ENCODE data around the gene S100A13.
"Not testable (repeated sequence)": the region's sequence is repeated elsewhere in the genome, so short reads cannot be mapped to it uniquely, and the experiment has no call there.

Gene S100A13

DNA sequence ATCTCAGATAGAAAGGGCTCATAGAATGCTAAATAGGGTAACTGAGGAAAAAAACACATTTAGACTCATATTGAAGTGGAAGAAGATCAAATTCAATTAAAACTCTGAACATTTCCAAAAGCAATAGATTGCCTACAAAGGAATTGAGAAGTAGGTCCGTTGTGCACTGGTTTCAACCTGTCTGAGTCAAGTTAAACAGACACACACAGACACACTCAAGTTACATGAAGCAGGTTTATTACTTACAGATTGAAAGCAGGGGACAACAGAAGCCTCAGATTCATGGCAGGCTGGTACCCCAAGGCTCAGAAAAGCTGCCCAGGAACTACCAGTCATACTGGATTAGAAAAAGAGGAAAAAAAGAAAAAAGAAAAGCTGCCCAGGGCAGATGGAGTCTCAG, 41.0 kb downstream of the S100A13 start:
- H3K4me3 ChIP-seq (ENCODE audit: insufficient read depth, low read length, poor library complexity, severe bottlenecking), result no peak overlapping the region
- no peak overlapping the region for H3K9ac ChIP-seq (ENCODE audit: low read length)
- H3K27me3 ChIP-seq (ENCODE audit: low read length), result no peaks in the 10 kb centered on the region
- no peaks in the 10 kb centered on the region for H4K20me1 ChIP-seq (ENCODE audit: low read depth, low read length)
- H3K79me2 ChIP-seq (ENCODE audit: insufficient read depth, low read length), result no peaks in the 10 kb centered on the region
- H3K36me3 ChIP-seq (ENCODE audit: low read length), result no peaks in the 10 kb centered on the region
- H3K4me2 ChIP-seq (ENCODE audit: low read depth, low read length, poor library complexity, severe bottlenecking), result no peak overlapping the region
- H2AFZ ChIP-seq (ENCODE audit: low read depth, low read length, severe bottlenecking), result no peak overlapping the region
- no peaks in the 10 kb centered on the region for H3K9me2 ChIP-seq (replicated peaks; ENCODE audit: insufficient read depth, low read length)
- H3F3A ChIP-seq (ENCODE audit: insufficient read depth), result no peaks in the 10 kb centered on the region
- no peaks in the 10 kb centered on the region for H3K9me3 ChIP-seq (ENCODE audit: insufficient read depth, low read length)
- no peak overlapping the region for H3K27ac ChIP-seq (ENCODE audit: low read depth, low read length)
- TF ChIP-seq, protein P1, sequence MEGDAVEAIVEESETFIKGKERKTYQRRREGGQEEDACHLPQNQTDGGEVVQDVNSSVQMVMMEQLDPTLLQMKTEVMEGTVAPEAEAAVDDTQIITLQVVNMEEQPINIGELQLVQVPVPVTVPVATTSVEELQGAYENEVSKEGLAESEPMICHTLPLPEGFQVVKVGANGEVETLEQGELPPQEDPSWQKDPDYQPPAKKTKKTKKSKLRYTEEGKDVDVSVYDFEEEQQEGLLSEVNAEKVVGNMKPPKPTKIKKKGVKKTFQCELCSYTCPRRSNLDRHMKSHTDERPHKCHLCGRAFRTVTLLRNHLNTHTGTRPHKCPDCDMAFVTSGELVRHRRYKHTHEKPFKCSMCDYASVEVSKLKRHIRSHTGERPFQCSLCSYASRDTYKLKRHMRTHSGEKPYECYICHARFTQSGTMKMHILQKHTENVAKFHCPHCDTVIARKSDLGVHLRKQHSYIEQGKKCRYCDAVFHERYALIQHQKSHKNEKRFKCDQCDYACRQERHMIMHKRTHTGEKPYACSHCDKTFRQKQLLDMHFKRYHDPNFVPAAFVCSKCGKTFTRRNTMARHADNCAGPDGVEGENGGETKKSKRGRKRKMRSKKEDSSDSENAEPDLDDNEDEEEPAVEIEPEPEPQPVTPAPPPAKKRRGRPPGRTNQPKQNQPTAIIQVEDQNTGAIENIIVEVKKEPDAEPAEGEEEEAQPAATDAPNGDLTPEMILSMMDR (IDR thresholded peaks at IDR 0.05; ENCODE audit: insufficient read depth, low read length, poor library complexity, severe bottlenecking), result no peak
- TF ChIP-seq EZH2phosphoT487 (conservative IDR thresholded peaks at IDR 0.05; ENCODE audit: low read length), result no peak

GRCh38 chr1:153585006-153585405, 42.3 kb downstream of the S100A13 start:
- no peaks in the 10 kb centered on the region for H3K36me3 ChIP-seq (ENCODE audit: low read length)
- H2AFZ ChIP-seq (ENCODE audit: low read depth, low read length, severe bottlenecking), result no peak overlapping the region
- H3K79me2 ChIP-seq (ENCODE audit: insufficient read depth, low read length), result no peaks in the 10 kb centered on the region
- H3K27me3 ChIP-seq (ENCODE audit: low read length), result no peaks in the 10 kb centered on the region
- H3K9ac ChIP-seq (ENCODE audit: low read length), result no peak overlapping the region
- no peak overlapping the region for H3K4me3 ChIP-seq (ENCODE audit: insufficient read depth, low read length, poor library complexity, severe bottlenecking)
- no peaks in the 10 kb centered on the region for H4K20me1 ChIP-seq (ENCODE audit: low read depth, low read length)
- no peak for TF ChIP-seq EZH2phosphoT487 (conservative IDR thresholded peaks at IDR 0.05; ENCODE audit: low read length)
- TF ChIP-seq, protein P1 (IDR thresholded peaks at IDR 0.05; ENCODE audit: insufficient read depth, low read length, poor library complexity, severe bottlenecking), result no peak
- H3F3A ChIP-seq (ENCODE audit: insufficient read depth), result no peaks in the 10 kb centered on the region
- no peak overlapping the region for H3K27ac ChIP-seq (ENCODE audit: low read depth, low read length)
- H3K9me2 ChIP-seq (replicated peaks; ENCODE audit: insufficient read depth, low read length), result no peaks in the 10 kb centered on the region
- H3K9me3 ChIP-seq (ENCODE audit: insufficient read depth, low read length), result no peaks in the 10 kb centered on the region
- H3K4me2 ChIP-seq (ENCODE audit: low read depth, low read length, poor library complexity, severe bottlenecking), result no peak overlapping the region

DNA sequence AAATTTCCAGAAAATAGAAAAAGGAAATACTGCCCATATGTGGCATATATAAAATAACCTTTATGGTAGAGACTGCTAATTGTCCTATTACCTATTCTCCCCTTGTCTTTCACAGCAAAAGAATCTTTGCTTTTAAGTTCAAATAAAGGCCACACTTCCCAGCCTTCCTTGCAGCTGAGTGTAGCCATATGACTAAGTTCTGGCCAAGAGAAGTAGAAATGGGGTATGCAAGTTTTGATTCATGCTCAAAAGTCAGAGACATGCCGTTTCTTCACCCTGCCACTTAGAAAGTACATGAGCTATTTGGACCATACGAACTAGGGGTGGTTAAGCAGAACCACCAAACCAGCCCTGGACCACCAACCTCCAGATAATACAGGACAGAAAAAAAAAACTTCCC, 43.3 kb downstream of the S100A13 start:
- H3K27me3 ChIP-seq (ENCODE audit: low read length), result no peaks in the 10 kb centered on the region
- no peaks in the 10 kb centered on the region for H3K9me3 ChIP-seq (ENCODE audit: insufficient read depth, low read length)
- H3K4me3 ChIP-seq (ENCODE audit: insufficient read depth, low read length, poor library complexity, severe bottlenecking), result no peak overlapping the region
- no peak overlapping the region for H3K9ac ChIP-seq (ENCODE audit: low read length)
- no peaks in the 10 kb centered on the region for H3K9me2 ChIP-seq (replicated peaks; ENCODE audit: insufficient read depth, low read length)
- H3K79me2 ChIP-seq (ENCODE audit: insufficient read depth, low read length), result no peaks in the 10 kb centered on the region
- H4K20me1 ChIP-seq (ENCODE audit: low read depth, low read length), result no peaks in the 10 kb centered on the region
- no peak overlapping the region for H3K27ac ChIP-seq (ENCODE audit: low read depth, low read length)
- H3F3A ChIP-seq (ENCODE audit: insufficient read depth), result no peaks in the 10 kb centered on the region
- no peak overlapping the region for H2AFZ ChIP-seq (ENCODE audit: low read depth, low read length, severe bottlenecking)
- no peaks in the 10 kb centered on the region for H3K36me3 ChIP-seq (ENCODE audit: low read length)
- TF ChIP-seq, protein P1 (IDR thresholded peaks at IDR 0.05; ENCODE audit: insufficient read depth, low read length, poor library complexity, severe bottlenecking), result no peak
- no peak overlapping the region for H3K4me2 ChIP-seq (ENCODE audit: low read depth, low read length, poor library complexity, severe bottlenecking)

- H3K79me2 ChIP-seq (ENCODE audit: insufficient read depth, low read length); H3K27me3 ChIP-seq (ENCODE audit: low read length); H3K27ac ChIP-seq (ENCODE audit: low read depth, low read length); H3K9me2 ChIP-seq (replicated peaks; ENCODE audit: insufficient read depth, low read length); H4K20me1 ChIP-seq (ENCODE audit: low read depth, low read length); H3K4me2 ChIP-seq (ENCODE audit: low read depth, low read length, poor library complexity, severe bottlenecking); H3K36me3 ChIP-seq (ENCODE audit: low read length); H3K4me3 ChIP-seq (ENCODE audit: insufficient read depth, low read length, poor library complexity, severe bottlenecking); H3K9ac ChIP-seq (ENCODE audit: low read length); H3F3A ChIP-seq (ENCODE audit: insufficient read depth); H3K9me3 ChIP-seq (ENCODE audit: insufficient read depth, low read length); H2AFZ ChIP-seq (ENCODE audit: low read depth, low read length, severe bottlenecking): not testable (repeated sequence)
Observed at GRCh38 chr1:153583514-153583913, 43.8 kb downstream of the S100A13 start.

- not testable (repeated sequence) for H3K27me3 ChIP-seq (ENCODE audit: low read length)
Observed at GRCh38 chr1:153582836-153583235, 44.5 kb downstream of the S100A13 start.

More at GRCh38 chr1:153582836-153583235, 44.5 kb downstream of the S100A13 start:
- H3K9me3 ChIP-seq (ENCODE audit: insufficient read depth, low read length); H4K20me1 ChIP-seq (ENCODE audit: low read depth, low read length); H3K27ac ChIP-seq (ENCODE audit: low read depth, low read length); H3K9me2 ChIP-seq (replicated peaks; ENCODE audit: insufficient read depth, low read length); H3K79me2 ChIP-seq (ENCODE audit: insufficient read depth, low read length); H3K36me3 ChIP-seq (ENCODE audit: low read length); H2AFZ ChIP-seq (ENCODE audit: low read depth, low read length, severe bottlenecking); H3K4me3 ChIP-seq (ENCODE audit: insufficient read depth, low read length, poor library complexity, severe bottlenecking); H3K9ac ChIP-seq (ENCODE audit: low read length); H3K4me2 ChIP-seq (ENCODE audit: low read depth, low read length, poor library complexity, severe bottlenecking); H3F3A ChIP-seq (ENCODE audit: insufficient read depth): not testable (repeated sequence)
